ENCODE measurements around the gene DSCAML1.

DSCAML1 gene

GRCh38 chr11:117535850-117536411 is 261.1 kb downstream of the DSCAML1 start:
- TF ChIP-seq EZH2phosphoT487 (IDR thresholded peaks at IDR 0.05; ENCODE audit: low read depth) (no peak), CTCF (IDR thresholded peaks at IDR 0.05; ENCODE audit: low read depth, low read length) (no peak)
- Histone ChIP-seq H3K27me3 (ENCODE audit: low read depth, low read length) (no peaks in the 10 kb centered on the region), H3K9me3 (ENCODE audit: insufficient read depth, low read length) (no peaks in the 10 kb centered on the region), H3K36me3 (replicated peaks; ENCODE audit: low read depth, low read length) (no peaks in the 10 kb centered on the region), H3K4me2 (ENCODE audit: low read length) (peak overlapping the region; percentile 17; the same call in 1 of the 2 replicates), H3K4me3 (ENCODE audit: low read length) (no peak overlapping the region), H3K4me1 (ENCODE audit: low read length) (peaks cover 4% of the 10 kb centered on the region; the same call in 1 of the 2 replicates), H3K27ac (ENCODE audit: low read length) (no peak overlapping the region), H3K9ac (ENCODE audit: low read length) (no peak overlapping the region), H3K79me2 (ENCODE audit: low read length) (no peaks in the 10 kb centered on the region), H2AFZ (ENCODE audit: low read depth, low read length) (no peak overlapping the region), H4K20me1 (ENCODE audit: insufficient read depth, low read length) (no peaks in the 10 kb centered on the region)

GRCh38 chr11:117535201-117535849 is 261.7 kb downstream of the DSCAML1 start:
- no peaks in the 10 kb centered on the region for H3K27me3 ChIP-seq (ENCODE audit: low read depth, low read length)
- no peaks in the 10 kb centered on the region for H3K9me3 ChIP-seq (ENCODE audit: insufficient read depth, low read length)
- peaks cover 4% of the 10 kb centered on the region; the same call in 1 of the 2 replicates for H3K4me1 ChIP-seq (ENCODE audit: low read length)
- H3K27ac ChIP-seq (ENCODE audit: low read length) = no peak overlapping the region
- H3K79me2 ChIP-seq (ENCODE audit: low read length) = no peaks in the 10 kb centered on the region
- no peak overlapping the region for H3K4me2 ChIP-seq (ENCODE audit: low read length)
- no peak overlapping the region for H3K9ac ChIP-seq (ENCODE audit: low read length)
- no peak overlapping the region for H3K4me3 ChIP-seq (ENCODE audit: low read length)
- no peak for TF ChIP-seq CTCF (IDR thresholded peaks at IDR 0.05; ENCODE audit: low read depth, low read length)
- TF ChIP-seq EZH2phosphoT487 (IDR thresholded peaks at IDR 0.05; ENCODE audit: low read depth) = no peak
- H3K36me3 ChIP-seq (replicated peaks; ENCODE audit: low read depth, low read length) = no peaks in the 10 kb centered on the region
- H2AFZ ChIP-seq (ENCODE audit: low read depth, low read length) = no peak overlapping the region
- H4K20me1 ChIP-seq (ENCODE audit: insufficient read depth, low read length) = no peaks in the 10 kb centered on the region

- TF ChIP-seq EZH2phosphoT487 (IDR thresholded peaks at IDR 0.05; ENCODE audit: low read depth) = no peak
- TF ChIP-seq CTCF (IDR thresholded peaks at IDR 0.05; ENCODE audit: low read depth, low read length) = no peak
- Histone ChIP-seq H3K9ac (ENCODE audit: low read length) (no peak overlapping the region), H3K4me1 (ENCODE audit: low read length) (peaks cover 4% of the 10 kb centered on the region; the same call in 1 of the 2 replicates), H2AFZ (ENCODE audit: low read depth, low read length) (no peak overlapping the region), H3K79me2 (ENCODE audit: low read length) (no peaks in the 10 kb centered on the region), H4K20me1 (ENCODE audit: insufficient read depth, low read length) (no peaks in the 10 kb centered on the region), H3K4me2 (ENCODE audit: low read length) (no peak overlapping the region), H3K9me3 (ENCODE audit: insufficient read depth, low read length) (no peaks in the 10 kb centered on the region), H3K4me3 (ENCODE audit: low read length) (no peak overlapping the region), H3K27ac (ENCODE audit: low read length) (no peak overlapping the region), H3K27me3 (ENCODE audit: low read depth, low read length) (no peaks in the 10 kb centered on the region), H3K36me3 (replicated peaks; ENCODE audit: low read depth, low read length) (no peaks in the 10 kb centered on the region)
Measured at GRCh38 chr11:117532568-117532967, 264.4 kb downstream of the DSCAML1 start.

- Histone ChIP-seq H3K27me3 (ENCODE audit: low read depth, low read length) (no peaks in the 10 kb centered on the region), H3K4me2 (ENCODE audit: low read length) (no peak overlapping the region), H3K4me3 (ENCODE audit: low read length) (no peak overlapping the region), H3K79me2 (ENCODE audit: low read length) (no peaks in the 10 kb centered on the region), H3K4me1 (ENCODE audit: low read length) (no peaks in the 10 kb centered on the region), H2AFZ (ENCODE audit: low read depth, low read length) (no peak overlapping the region), H3K36me3 (replicated peaks; ENCODE audit: low read depth, low read length) (no peaks in the 10 kb centered on the region), H3K27ac (ENCODE audit: low read length) (no peak overlapping the region), H4K20me1 (ENCODE audit: insufficient read depth, low read length) (no peaks in the 10 kb centered on the region), H3K9me3 (ENCODE audit: insufficient read depth, low read length) (no peaks in the 10 kb centered on the region), H3K9ac (ENCODE audit: low read length) (no peak overlapping the region)
- TF ChIP-seq CTCF (IDR thresholded peaks at IDR 0.05; ENCODE audit: low read depth, low read length) (no peak), EZH2phosphoT487 (IDR thresholded peaks at IDR 0.05; ENCODE audit: low read depth) (no peak)
Measured at GRCh38 chr11:117529816-117530215, 267.2 kb downstream of the DSCAML1 start.
